Peyer's patch (tissue), 4 donors: ENCODE measurements around the gene SLC5A2.

Source experiments
- POLR2A ChIP-seq, 2 donors: fragments of 450-650 bp; IDR thresholded peaks; one replicate each; pipeline ENCODE4 v1.5.1; 2017; ENCODE audit warnings: antibody characterized with exemption in 2 of 2, mild to moderate bottlenecking in 2 of 2, moderate library complexity in 2 of 2
- TF ChIP-seq, protein P1 (sequence below), 6 experiments: fragments of 450-650 bp in 4 of 6; fragments of 200-600 bp in 2 of 6; sonication (generic) in 1 of 6; IDR thresholded peaks; one replicate each; pipeline ENCODE4 v1.5.1; 2017 to 2019; ENCODE audit warnings: antibody characterized with exemption in 6 of 6, mild to moderate bottlenecking in 3 of 6, moderate library complexity in 1 of 6

DNA sequence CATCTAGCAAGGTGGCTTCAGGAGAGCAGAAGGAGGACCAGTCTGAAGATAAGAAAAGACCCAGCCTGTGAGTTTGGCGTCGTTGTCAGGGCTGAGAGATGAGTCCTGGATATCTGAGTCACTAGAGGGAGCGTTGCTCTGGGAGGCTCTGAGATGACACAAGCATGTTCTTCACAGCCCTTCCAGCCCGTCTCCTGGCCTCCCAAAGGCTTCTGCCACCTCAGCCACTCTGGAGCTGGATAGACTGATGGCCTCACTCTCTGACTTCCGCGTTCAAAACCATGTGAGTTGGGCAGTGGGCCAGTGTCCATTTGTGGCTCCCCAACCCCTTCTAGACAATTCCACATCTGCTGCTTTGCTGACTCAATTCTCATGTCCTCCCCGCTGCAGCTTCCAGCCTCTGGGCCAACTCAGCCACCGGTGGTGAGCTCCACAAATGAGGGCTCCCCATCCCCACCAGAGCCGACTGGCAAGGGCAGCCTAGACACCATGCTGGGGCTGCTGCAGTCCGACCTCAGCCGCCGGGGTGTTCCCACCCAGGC, 8.7 kb upstream of the SLC5A2 start:
- TF ChIP-seq, protein P1, sequence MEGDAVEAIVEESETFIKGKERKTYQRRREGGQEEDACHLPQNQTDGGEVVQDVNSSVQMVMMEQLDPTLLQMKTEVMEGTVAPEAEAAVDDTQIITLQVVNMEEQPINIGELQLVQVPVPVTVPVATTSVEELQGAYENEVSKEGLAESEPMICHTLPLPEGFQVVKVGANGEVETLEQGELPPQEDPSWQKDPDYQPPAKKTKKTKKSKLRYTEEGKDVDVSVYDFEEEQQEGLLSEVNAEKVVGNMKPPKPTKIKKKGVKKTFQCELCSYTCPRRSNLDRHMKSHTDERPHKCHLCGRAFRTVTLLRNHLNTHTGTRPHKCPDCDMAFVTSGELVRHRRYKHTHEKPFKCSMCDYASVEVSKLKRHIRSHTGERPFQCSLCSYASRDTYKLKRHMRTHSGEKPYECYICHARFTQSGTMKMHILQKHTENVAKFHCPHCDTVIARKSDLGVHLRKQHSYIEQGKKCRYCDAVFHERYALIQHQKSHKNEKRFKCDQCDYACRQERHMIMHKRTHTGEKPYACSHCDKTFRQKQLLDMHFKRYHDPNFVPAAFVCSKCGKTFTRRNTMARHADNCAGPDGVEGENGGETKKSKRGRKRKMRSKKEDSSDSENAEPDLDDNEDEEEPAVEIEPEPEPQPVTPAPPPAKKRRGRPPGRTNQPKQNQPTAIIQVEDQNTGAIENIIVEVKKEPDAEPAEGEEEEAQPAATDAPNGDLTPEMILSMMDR (IDR thresholded peaks at IDR 0.05), result no peak
- no peak for TF ChIP-seq POLR2A (IDR thresholded peaks at IDR 0.05)
